Fibroblast of lung (primary cell): Measurements from ENCODE around the gene PSMB11. TPM values are rescaled to one million over a fixed set of nuclear protein-coding genes. Genes with fewer than 3 reads are reported as not detected.

Experiments
- DNase-seq, 2 donors: peaks; one replicate each; pipeline versions ENCODE4 v3.0.0 to v3.0.0-alpha.2; 2010; ENCODE audit warnings: low read depth in 2 of 2
- H2AFZ ChIP-seq: 2 replicates; pipeline ENCODE4 v1.5.1; 2012; ENCODE audit warnings: low read length, control low read depth, inconsistent platforms
- H3K27ac ChIP-seq: 2 replicates; pipeline ENCODE4 v1.5.1; 2011; ENCODE audit warnings: low read length, control low read depth; ENCODE audit not compliant: insufficient read depth
- H3K27me3 ChIP-seq: 2 replicates; pipeline ENCODE4 v1.5.1; 2011; ENCODE audit warnings: mild to moderate bottlenecking, low read length; ENCODE audit not compliant: control insufficient read depth, insufficient read depth
- H3K36me3 ChIP-seq: 2 replicates; pipeline ENCODE4 v1.5.1; 2011; ENCODE audit warnings: low read length; ENCODE audit not compliant: control insufficient read depth, insufficient read depth
- H3K4me1 ChIP-seq: 2 replicates; pipeline ENCODE4 v1.5.1; 2011; ENCODE audit warnings: low read length; ENCODE audit not compliant: control insufficient read depth, insufficient read depth; ENCODE audit errors: extremely low read depth
- H3K4me2 ChIP-seq: 2 replicates; pipeline ENCODE4 v1.5.1; 2011; ENCODE audit warnings: low read length, control low read depth; ENCODE audit not compliant: insufficient read depth; ENCODE audit errors: extremely low read depth
- H3K4me3 ChIP-seq, 4 experiments: fragments of 200-600 bp in 1 of 4; sonication (generic) in 1 of 4; replicated peaks in 1 of 4; 2 replicates each; pipeline ENCODE4 v1.5.1; 2011 to 2016; ENCODE audit warnings: low read length in 4 of 4, low read depth in 3 of 4, mild to moderate bottlenecking in 3 of 4, control low read depth in 2 of 4, inconsistent platforms in 1 of 4, mixed read lengths in 1 of 4; ENCODE audit not compliant: insufficient read depth in 1 of 4; ENCODE audit errors: control extremely low read depth in 1 of 4
- H3K79me2 ChIP-seq: 2 replicates; pipeline ENCODE4 v1.5.1; 2012; ENCODE audit warnings: mild to moderate bottlenecking, low read length, inconsistent platforms; ENCODE audit not compliant: control insufficient read depth, insufficient read depth
- H3K9ac ChIP-seq: 2 replicates; pipeline ENCODE4 v1.5.1; 2011; ENCODE audit warnings: mild to moderate bottlenecking, low read length, control low read depth; ENCODE audit not compliant: insufficient read depth
- H3K9me3 ChIP-seq: 2 replicates; pipeline ENCODE4 v1.5.1; 2012; ENCODE audit warnings: low read depth, low read length; ENCODE audit not compliant: control insufficient read depth, insufficient read depth
- H4K20me1 ChIP-seq: 2 replicates; pipeline ENCODE4 v1.5.1; 2011; ENCODE audit warnings: low read length; ENCODE audit not compliant: control insufficient read depth, insufficient read depth; ENCODE audit errors: extremely low read depth
- EZH2 ChIP-seq: IDR thresholded peaks from 2 replicates; pipeline ENCODE4 v1.5.1; 2012; ENCODE audit warnings: low read length, control low read depth, mild to moderate bottlenecking; ENCODE audit errors: missing control alignments
- polyA plus RNA-seq, 2 donors: library from polyadenylated mRNA; depleted of rRNA in 1 of 2; stranded (reverse) in 1 of 2; unstranded in 1 of 2; fragments of >200 nt; gene quantifications; 2 replicates each; pipeline ENCODE4 v1.2.1, GENCODE V29; 2011 to 2012; ENCODE audit warnings: missing spikeins in 1 of 2
- total RNA-seq: library from RNA; depleted of rRNA; stranded (reverse); fragments of >200 nt; gene quantifications from 2 replicates; pipeline ENCODE4 v1.2.1, GENCODE V29; 2014
- TF ChIP-seq, protein P1 (sequence below), 2 donors: IDR thresholded peaks in 1 of 2; conservative IDR thresholded peaks in 1 of 2; 1 replicate in 1 of 2; 2 replicates in 1 of 2; pipeline ENCODE4 v1.5.1; 2011 to 2012; ENCODE audit warnings: low read length in 2 of 2, control low read depth in 1 of 2, inconsistent platforms in 1 of 2, low read depth in 1 of 2, mild to moderate bottlenecking in 1 of 2

The PSMB11 gene
- total and polyA plus RNA-seq, 2 donors (not counting 1 experiment from before 2014, with no cell fraction given) = under 0.01 TPM; not detected in 1

DNA sequence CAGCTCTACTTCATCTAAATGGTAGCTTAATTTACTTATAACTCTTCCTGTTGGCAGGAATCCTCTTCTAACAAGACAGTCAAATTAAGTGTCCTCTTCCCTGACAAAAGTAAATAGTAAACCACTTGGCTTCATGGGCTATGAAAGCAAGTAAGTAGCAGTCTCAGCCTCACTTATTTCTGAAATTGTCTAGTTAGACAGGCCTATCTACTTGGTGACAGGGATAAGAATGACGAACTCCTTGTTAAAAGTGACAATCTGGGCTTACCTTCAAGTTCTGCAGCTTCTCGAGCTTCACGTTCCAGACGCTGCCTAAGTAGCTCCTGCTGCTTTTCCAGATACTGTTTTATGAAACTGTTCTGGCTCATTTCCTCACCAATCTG lies 48.2 kb downstream of the PSMB11 start:
- Histone ChIP-seq H3K4me3 (no peak overlapping the region), H3K79me2 (peaks cover 56% of the 10 kb centered on the region), H3K9me3 (no peaks in the 10 kb centered on the region), H3K27me3 (no peaks in the 10 kb centered on the region), H2AFZ (no peak overlapping the region), H3K4me1 (no peaks in the 10 kb centered on the region), H3K4me2 (no peak overlapping the region), H4K20me1 (peaks cover 1% of the 10 kb centered on the region), H3K9ac (no peak overlapping the region), H3K36me3 (peaks cover 18% of the 10 kb centered on the region), H3K27ac (no peak overlapping the region)
- DNase-seq = no peak
- TF ChIP-seq EZH2 = no peak
- TF ChIP-seq, protein P1, sequence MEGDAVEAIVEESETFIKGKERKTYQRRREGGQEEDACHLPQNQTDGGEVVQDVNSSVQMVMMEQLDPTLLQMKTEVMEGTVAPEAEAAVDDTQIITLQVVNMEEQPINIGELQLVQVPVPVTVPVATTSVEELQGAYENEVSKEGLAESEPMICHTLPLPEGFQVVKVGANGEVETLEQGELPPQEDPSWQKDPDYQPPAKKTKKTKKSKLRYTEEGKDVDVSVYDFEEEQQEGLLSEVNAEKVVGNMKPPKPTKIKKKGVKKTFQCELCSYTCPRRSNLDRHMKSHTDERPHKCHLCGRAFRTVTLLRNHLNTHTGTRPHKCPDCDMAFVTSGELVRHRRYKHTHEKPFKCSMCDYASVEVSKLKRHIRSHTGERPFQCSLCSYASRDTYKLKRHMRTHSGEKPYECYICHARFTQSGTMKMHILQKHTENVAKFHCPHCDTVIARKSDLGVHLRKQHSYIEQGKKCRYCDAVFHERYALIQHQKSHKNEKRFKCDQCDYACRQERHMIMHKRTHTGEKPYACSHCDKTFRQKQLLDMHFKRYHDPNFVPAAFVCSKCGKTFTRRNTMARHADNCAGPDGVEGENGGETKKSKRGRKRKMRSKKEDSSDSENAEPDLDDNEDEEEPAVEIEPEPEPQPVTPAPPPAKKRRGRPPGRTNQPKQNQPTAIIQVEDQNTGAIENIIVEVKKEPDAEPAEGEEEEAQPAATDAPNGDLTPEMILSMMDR (conservative IDR thresholded peaks at IDR 0.05 in 1 of 2, IDR thresholded peaks at IDR 0.05 in 1 of 2; ENCODE audit: low read depth in 1 of 2, low read length in 2 of 2) = no peak

DNA sequence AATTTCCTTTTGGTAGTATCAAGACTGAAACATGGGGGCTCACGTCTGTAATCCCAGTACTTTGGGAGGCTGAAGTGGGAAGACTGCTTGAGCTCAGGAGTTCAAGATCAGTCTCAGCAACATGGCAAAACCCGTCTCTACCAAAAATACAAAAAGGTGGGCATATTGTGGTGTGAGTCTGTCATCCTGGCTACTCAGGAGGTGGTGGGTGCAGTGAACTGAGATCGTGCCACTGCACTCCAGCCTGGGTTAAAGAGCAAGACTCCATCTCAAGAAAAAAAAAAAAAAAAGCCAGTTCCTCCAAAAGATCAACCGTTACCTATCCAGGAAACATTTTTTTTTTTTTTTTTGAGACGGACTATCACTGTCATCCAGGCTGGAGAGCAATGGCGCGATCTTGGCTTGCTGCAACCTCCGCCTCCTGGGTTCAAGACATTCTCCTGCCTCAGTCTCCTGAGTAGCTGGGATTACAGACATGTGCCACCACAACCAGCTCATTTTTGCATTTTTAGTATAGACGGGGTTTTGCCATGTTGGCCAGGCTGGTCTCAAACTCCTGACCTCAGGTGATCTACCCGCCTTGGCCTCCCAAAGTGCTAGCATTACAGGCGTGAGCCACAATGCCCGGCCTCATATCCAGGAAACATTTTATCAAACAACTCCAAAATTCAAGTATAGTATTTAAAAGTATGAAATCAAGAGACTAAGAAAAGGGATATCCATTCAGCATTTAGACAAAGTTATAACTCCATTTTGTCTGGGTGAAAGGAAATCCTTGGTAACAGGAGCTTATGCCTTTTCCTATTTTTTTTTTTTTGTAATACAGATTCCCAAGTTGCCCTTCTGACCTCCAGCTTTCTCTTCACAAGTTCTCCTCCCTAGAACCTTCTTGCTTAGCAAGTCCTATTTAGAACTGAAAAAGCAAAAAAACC lies 49.5 kb downstream of the PSMB11 start:
- H3K4me1 ChIP-seq = no peaks in the 10 kb centered on the region
- H3K27ac ChIP-seq = no peak overlapping the region
- no peak for DNase-seq
- H3K27me3 ChIP-seq = no peaks in the 10 kb centered on the region
- H3K4me3 ChIP-seq = no peak overlapping the region
- TF ChIP-seq, protein P1 (conservative IDR thresholded peaks at IDR 0.05 in 1 of 2, IDR thresholded peaks at IDR 0.05 in 1 of 2; ENCODE audit: low read depth in 1 of 2, low read length in 2 of 2) = no peak
- TF ChIP-seq EZH2 = no peak
- no peak overlapping the region for H2AFZ ChIP-seq
- H4K20me1 ChIP-seq = peaks cover 1% of the 10 kb centered on the region
- H3K36me3 ChIP-seq = peaks cover 17% of the 10 kb centered on the region
- no peak overlapping the region for H3K4me2 ChIP-seq
- no peaks in the 10 kb centered on the region for H3K9me3 ChIP-seq
- H3K9ac ChIP-seq = no peak overlapping the region
- H3K79me2 ChIP-seq = peaks cover 58% of the 10 kb centered on the region

DNA sequence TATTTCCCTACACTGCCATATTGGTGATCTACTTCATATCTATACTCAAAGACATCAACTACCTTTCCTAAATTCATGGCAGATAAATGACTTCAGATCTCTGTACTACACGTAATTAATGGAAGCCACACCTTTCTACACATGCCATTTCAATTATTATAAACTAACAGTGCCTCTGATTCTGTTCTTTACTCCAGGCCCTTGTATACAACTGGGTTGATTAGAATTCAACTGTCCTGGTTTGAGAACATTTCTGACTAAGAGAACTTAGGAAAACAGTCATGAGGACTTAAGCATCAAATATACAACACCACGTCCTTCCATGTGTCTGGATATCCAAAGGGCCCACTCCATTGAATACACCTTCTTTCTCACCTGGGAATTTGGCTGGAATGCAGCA lies 51.1 kb downstream of the PSMB11 start:
- H3K9ac ChIP-seq = no peak overlapping the region

More for the DNA sequence above, 51.1 kb downstream of the PSMB11 start:
- DNase-seq = no peak
- peak overlapping the region; percentile 92 for H3K4me2 ChIP-seq
- peaks cover 17% of the 10 kb centered on the region for H3K36me3 ChIP-seq
- H3K4me1 ChIP-seq = no peaks in the 10 kb centered on the region
- no peaks in the 10 kb centered on the region for H3K9me3 ChIP-seq
- no peaks in the 10 kb centered on the region for H4K20me1 ChIP-seq
- TF ChIP-seq, protein P1 (conservative IDR thresholded peaks at IDR 0.05 in 1 of 2, IDR thresholded peaks at IDR 0.05 in 1 of 2; ENCODE audit: low read depth in 1 of 2, low read length in 2 of 2) = no peak
- no peak for TF ChIP-seq EZH2
- peaks cover 70% of the 10 kb centered on the region for H3K79me2 ChIP-seq
- H3K4me3 ChIP-seq = peak overlapping the region in 2 of 4 experiments; percentile 86 to 93
- H3K27me3 ChIP-seq = no peaks in the 10 kb centered on the region
- H3K27ac ChIP-seq = no peak overlapping the region
- no peak overlapping the region for H2AFZ ChIP-seq
